Spleen (tissue), 7 donors: ENCODE measurements around the gene MARK2.
A peak's percentile ranks its signal among the peaks of the same experiment; 100 is the strongest.

Experiments used
- POLR2A ChIP-seq, 3 donors: fragments of 450-650 bp; IDR thresholded peaks; one replicate each; pipeline ENCODE4 v1.5.1; 2017; ENCODE audit warnings: antibody characterized with exemption in 3 of 3, mild to moderate bottlenecking in 1 of 3
- POLR2AphosphoS5 ChIP-seq, 3 donors: sonication (generic); formaldehyde crosslinking; IDR thresholded peaks; one replicate each; pipeline ENCODE4 v1.5.1; 2017; ENCODE audit warnings: antibody characterized with exemption in 3 of 3
- TF ChIP-seq, protein P1 (sequence below), 11 experiments: fragments of 200-600 bp in 7 of 11; fragments of 450-650 bp in 4 of 11; sonication (generic) in 4 of 11; IDR thresholded peaks in 8 of 11; conservative IDR thresholded peaks in 3 of 11; 1 replicate in 7 of 11; 2 replicates in 4 of 11; pipeline versions ENCODE4 v1.4.0 to v1.8.0; 2016 to 2021; ENCODE audit warnings: antibody characterized with exemption in 11 of 11, inconsistent platforms in 4 of 11, mild to moderate bottlenecking in 1 of 11
- donor health status: DM: no; HTN: no; CAD: no; lungs with moderate emphysema.
- donor health status: DM: no; HTN: no; CAD: no.
- donor health status: DM: no; HTN: no; CAD: no.

DNA sequence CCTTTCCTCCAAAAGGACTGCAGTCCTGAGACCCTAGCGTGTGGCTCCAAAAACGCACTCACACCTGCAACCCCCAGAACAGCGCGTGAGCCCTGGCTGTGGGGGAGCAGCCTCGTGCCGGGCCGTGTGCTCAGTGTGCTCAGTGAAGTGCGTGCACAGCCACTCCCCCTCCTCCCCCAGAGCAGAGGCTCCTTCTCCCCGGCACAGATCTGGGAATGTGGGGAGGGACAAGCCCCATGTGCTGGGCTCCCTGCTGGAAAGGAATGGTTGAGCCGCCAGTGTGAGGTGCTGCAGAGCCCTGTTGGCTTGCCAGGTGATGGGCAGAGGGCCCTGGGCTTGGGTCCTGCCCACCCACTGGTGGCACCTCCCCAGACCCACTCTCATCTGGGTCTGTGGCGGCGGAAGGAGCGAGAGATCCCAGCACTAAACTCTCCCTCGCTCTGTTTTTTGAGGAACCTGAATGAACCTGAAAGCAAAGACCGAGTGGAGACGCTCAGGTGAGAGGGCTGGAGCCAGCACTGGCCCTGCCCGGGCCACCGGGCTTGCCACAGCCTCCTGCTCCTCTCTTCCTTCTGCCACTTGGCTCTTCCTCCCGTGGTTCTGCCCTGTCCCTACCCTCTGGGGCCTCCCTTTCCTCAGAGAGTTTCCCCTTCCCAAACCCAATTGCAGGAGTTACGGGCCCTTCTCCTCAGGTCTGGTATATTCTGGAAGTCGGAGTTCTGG is 69.1 kb downstream of the MARK2 start:
- no peak for TF ChIP-seq POLR2A (IDR thresholded peaks at IDR 0.05)
- TF ChIP-seq, protein P1, sequence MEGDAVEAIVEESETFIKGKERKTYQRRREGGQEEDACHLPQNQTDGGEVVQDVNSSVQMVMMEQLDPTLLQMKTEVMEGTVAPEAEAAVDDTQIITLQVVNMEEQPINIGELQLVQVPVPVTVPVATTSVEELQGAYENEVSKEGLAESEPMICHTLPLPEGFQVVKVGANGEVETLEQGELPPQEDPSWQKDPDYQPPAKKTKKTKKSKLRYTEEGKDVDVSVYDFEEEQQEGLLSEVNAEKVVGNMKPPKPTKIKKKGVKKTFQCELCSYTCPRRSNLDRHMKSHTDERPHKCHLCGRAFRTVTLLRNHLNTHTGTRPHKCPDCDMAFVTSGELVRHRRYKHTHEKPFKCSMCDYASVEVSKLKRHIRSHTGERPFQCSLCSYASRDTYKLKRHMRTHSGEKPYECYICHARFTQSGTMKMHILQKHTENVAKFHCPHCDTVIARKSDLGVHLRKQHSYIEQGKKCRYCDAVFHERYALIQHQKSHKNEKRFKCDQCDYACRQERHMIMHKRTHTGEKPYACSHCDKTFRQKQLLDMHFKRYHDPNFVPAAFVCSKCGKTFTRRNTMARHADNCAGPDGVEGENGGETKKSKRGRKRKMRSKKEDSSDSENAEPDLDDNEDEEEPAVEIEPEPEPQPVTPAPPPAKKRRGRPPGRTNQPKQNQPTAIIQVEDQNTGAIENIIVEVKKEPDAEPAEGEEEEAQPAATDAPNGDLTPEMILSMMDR (IDR thresholded peaks at IDR 0.05 in 8 of 11, conservative IDR thresholded peaks at IDR 0.05 in 3 of 11), result no peak
- peak in 2 of 3 donors; percentile 38 to 72 for TF ChIP-seq POLR2AphosphoS5 (IDR thresholded peaks at IDR 0.05)
